NCI-H128 (cell line): Measurements from ENCODE around the gene DUSP23.

Source experiments
- DNase-seq: peaks from one replicate; lab custom pipeline; 2025; ENCODE audit not compliant: unreplicated experiment; lab: John Stamatoyannopoulos, UW

The DUSP23 gene

GRCh38 chr1:159780583-159781582, at the start of gene DUSP23:
Gene DUSP23, plus strand, starts transcription at chr1:159780962. Its CDS starts 139 bp downstream, at chr1:159781101.
- DNase-seq, result peak; percentile 84

GRCh38 chr1:159737238-159737916, 43.4 kb upstream of the DUSP23 start:
- no peak for DNase-seq

GRCh38 chr1:159743651-159744410, 36.9 kb upstream of the DUSP23 start:
- no peak for DNase-seq

GRCh38 chr1:159746666-159747065, 34.1 kb upstream of the DUSP23 start:
- no peak for DNase-seq

GRCh38 chr1:159748370-159748769, 32.4 kb upstream of the DUSP23 start:
- no peak for DNase-seq

- no peak for DNase-seq
Measured at GRCh38 chr1:159749630-159750029, 31.1 kb upstream of the DUSP23 start.

GRCh38 chr1:159750621-159751020, 30.1 kb upstream of the DUSP23 start:
- DNase-seq, result no peak

GRCh38 chr1:159751031-159751430, 29.7 kb upstream of the DUSP23 start:
- DNase-seq, result no peak

GRCh38 chr1:159752135-159752580, 28.6 kb upstream of the DUSP23 start:
- no peak for DNase-seq

GRCh38 chr1:159753386-159753785, 27.4 kb upstream of the DUSP23 start:
- DNase-seq, result no peak

- DNase-seq, result no peak
Measured at GRCh38 chr1:159755451-159756007, 25.2 kb upstream of the DUSP23 start.

GRCh38 chr1:159756397-159756796, 24.4 kb upstream of the DUSP23 start:
- no peak for DNase-seq

- DNase-seq, result no peak
Measured at GRCh38 chr1:159763686-159764085, 17.1 kb upstream of the DUSP23 start.

GRCh38 chr1:159765806-159766205, 15.0 kb upstream of the DUSP23 start:
- DNase-seq, result no peak

- DNase-seq, result no peak
Measured at GRCh38 chr1:159771127-159771895, 9.5 kb upstream of the DUSP23 start.

- no peak for DNase-seq
Measured at GRCh38 chr1:159774465-159774864, 6.3 kb upstream of the DUSP23 start.

- no peak for DNase-seq
Measured at GRCh38 chr1:159775716-159776115, 5.0 kb upstream of the DUSP23 start.

- DNase-seq, result no peak
Measured at GRCh38 chr1:159778266-159778665, 2.5 kb upstream of the DUSP23 start.

GRCh38 chr1:159779403-159779851, 1.3 kb upstream of the DUSP23 start:
- no peak for DNase-seq

GRCh38 chr1:159781992-159782391, 1.2 kb downstream of the DUSP23 start:
- no peak for DNase-seq
